GM21390 (cell line): ENCODE results near the gene ARHGAP32.

Experiments used
- ATAC-seq: cut with Tn5 transposase; IDR thresholded peaks from one replicate; pipeline ENCODE4 v1.9.1; 2021; ENCODE audit not compliant: unreplicated experiment

ARHGAP32 gene

GRCh38 chr11:129192150-129192549, at the start of gene ARHGAP32:
Gene ARHGAP32, minus strand, starts transcription at chr11:129192325. Its CDS starts 127 bp downstream, at chr11:129192198.
- ATAC-seq: no peak

GRCh38 chr11:129239207-129239606, 47.1 kb upstream of the ARHGAP32 start:
- no peak for ATAC-seq

GRCh38 chr11:129237880-129238638, 45.9 kb upstream of the ARHGAP32 start:
- no peak for ATAC-seq

GRCh38 chr11:129237456-129237855, 45.3 kb upstream of the ARHGAP32 start:
- ATAC-seq: no peak

GRCh38 chr11:129236850-129237249, 44.7 kb upstream of the ARHGAP32 start:
- no peak for ATAC-seq

GRCh38 chr11:129234978-129235377, 42.9 kb upstream of the ARHGAP32 start:
- no peak for ATAC-seq

GRCh38 chr11:129230006-129230405, 37.9 kb upstream of the ARHGAP32 start:
- ATAC-seq: no peak

GRCh38 chr11:129226207-129226798, 34.2 kb upstream of the ARHGAP32 start:
- no peak for ATAC-seq

GRCh38 chr11:129225190-129225589, 33.1 kb upstream of the ARHGAP32 start:
- ATAC-seq: no peak

- ATAC-seq: no peak
These were observed 32.4 kb upstream of the ARHGAP32 start for GRCh38 chr11:129224538-129224937.

- ATAC-seq: no peak
These were observed 31.6 kb upstream of the ARHGAP32 start for GRCh38 chr11:129223701-129224149.

GRCh38 chr11:129223260-129223659, 31.1 kb upstream of the ARHGAP32 start:
- no peak for ATAC-seq

- ATAC-seq: no peak
These were observed 30.0 kb upstream of the ARHGAP32 start for GRCh38 chr11:129222158-129222557.

- no peak for ATAC-seq
These were observed 23.6 kb upstream of the ARHGAP32 start for GRCh38 chr11:129215506-129216245.

- no peak for ATAC-seq
These were observed 22.7 kb upstream of the ARHGAP32 start for GRCh38 chr11:129214710-129215295.

GRCh38 chr11:129213261-129213660, 21.1 kb upstream of the ARHGAP32 start:
- ATAC-seq: no peak

GRCh38 chr11:129211397-129211796, 19.3 kb upstream of the ARHGAP32 start:
- ATAC-seq: no peak

GRCh38 chr11:129210831-129211181, 18.7 kb upstream of the ARHGAP32 start:
- ATAC-seq: no peak

- no peak for ATAC-seq
These were observed 18.0 kb upstream of the ARHGAP32 start for GRCh38 chr11:129209891-129210830.

- no peak for ATAC-seq
These were observed 16.7 kb upstream of the ARHGAP32 start for GRCh38 chr11:129208863-129209262.
